ENCODE results near the gene ATP6V0A4. TPM values are rescaled to one million over a fixed set of nuclear protein-coding genes. Genes with fewer than 3 reads are reported as not detected.
"Not testable (repeated sequence)": the region's sequence is repeated elsewhere in the genome, so short reads cannot be mapped to it uniquely, and the experiment has no call there.

Gene ATP6V0A4
- total RNA-seq, 1 donor from 2014 or later, result not detected

DNA sequence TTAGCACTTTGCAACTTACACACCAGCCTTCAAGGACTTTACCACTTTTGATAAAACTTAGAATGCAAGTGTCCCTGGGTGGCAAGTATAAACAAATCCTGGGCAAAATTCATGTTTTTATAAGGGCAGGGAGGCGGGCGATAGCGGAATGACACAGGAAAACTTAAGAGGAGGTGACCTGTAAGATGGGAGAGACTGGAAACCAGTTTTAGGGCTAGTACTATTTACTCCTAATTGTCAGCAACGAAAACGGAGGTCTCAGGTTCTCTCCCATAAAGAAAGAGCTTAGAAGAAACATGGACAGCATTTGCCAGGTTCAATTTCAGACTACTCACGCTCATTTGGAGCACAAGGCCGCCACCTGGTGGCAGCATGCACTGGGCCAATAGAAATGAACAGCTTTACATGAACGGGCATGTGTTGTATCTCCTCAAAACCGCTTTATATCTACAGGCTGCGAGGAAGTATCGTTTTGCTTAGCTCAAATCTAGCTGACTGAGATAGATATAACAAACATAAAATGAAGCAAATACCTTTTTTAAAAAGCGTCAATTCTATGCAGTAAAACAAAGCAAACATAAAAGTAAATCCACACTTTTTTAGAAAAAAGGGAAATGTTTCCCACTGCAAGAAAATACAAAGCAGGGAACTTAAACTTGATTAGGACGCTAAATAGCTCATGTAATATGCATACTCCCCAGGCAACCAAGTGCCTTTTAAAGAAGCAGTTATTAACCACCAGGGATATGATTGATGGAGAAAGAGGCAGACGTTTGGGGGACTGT is 59.3 kb downstream of the ATP6V0A4 start:
- no peak overlapping the region for H3K9ac ChIP-seq (ENCODE audit: low read depth in 1 of 3, low read length in 3 of 3)

GRCh38 chr7:138738114-138738513 is 59.9 kb downstream of the ATP6V0A4 start:
- Histone ChIP-seq H3K4me3 (ENCODE audit: low read length in 3 of 3) (no peak overlapping the region), H3K36me3 (ENCODE audit: control insufficient read depth in 3 of 3, insufficient read depth in 3 of 3, low read length in 3 of 3) (no peaks in the 10 kb centered on the region), H3K27ac (ENCODE audit: low read depth, low read length) (no peak overlapping the region), H3K4me1 (ENCODE audit: control insufficient read depth in 3 of 3, insufficient read depth in 3 of 3, low read length in 3 of 3) (no peaks in the 10 kb centered on the region), H3K9me3 (ENCODE audit: control insufficient read depth in 3 of 3, low read length in 3 of 3) (no peaks in the 10 kb centered on the region), H3K9ac (ENCODE audit: low read depth in 1 of 3, low read length in 3 of 3) (no peak overlapping the region), H3K27me3 (ENCODE audit: control insufficient read depth in 3 of 3, insufficient read depth in 3 of 3, low read length in 3 of 3) (no peaks in the 10 kb centered on the region)

More for the DNA sequence above, 59.3 kb downstream of the ATP6V0A4 start:
- Histone ChIP-seq H3K4me1 (ENCODE audit: control insufficient read depth in 3 of 3, insufficient read depth in 3 of 3, low read length in 3 of 3) (no peaks in the 10 kb centered on the region), H3K27me3 (ENCODE audit: control insufficient read depth in 3 of 3, insufficient read depth in 3 of 3, low read length in 3 of 3) (no peaks in the 10 kb centered on the region), H3K9me3 (ENCODE audit: control insufficient read depth in 3 of 3, low read length in 3 of 3) (no peaks in the 10 kb centered on the region), H3K36me3 (ENCODE audit: control insufficient read depth in 3 of 3, insufficient read depth in 3 of 3, low read length in 3 of 3) (no peaks in the 10 kb centered on the region), H3K27ac (ENCODE audit: low read depth, low read length) (no peak overlapping the region), H3K4me3 (ENCODE audit: low read length in 3 of 3) (no peak overlapping the region)

DNA sequence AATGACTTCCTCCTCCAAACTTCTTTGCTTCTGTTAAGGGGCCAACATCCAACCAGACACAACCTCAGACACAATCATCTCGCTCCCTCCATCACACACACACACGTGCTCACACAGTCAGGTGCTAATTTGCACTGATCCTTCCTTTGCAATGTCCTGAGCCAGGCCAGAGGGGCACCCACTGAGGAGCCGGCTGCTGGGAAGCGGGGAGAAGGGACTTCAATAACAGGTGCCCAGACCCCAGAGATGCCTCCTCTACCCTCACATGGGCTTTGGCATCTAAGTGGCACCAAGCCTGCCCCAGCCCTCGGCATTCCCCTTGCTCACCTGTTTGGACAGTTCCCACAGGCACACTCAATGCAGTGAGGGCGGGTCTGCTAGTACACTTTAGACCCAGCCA is 62.6 kb downstream of the ATP6V0A4 start:
- Histone ChIP-seq H3K36me3 (ENCODE audit: control insufficient read depth in 3 of 3, insufficient read depth in 3 of 3, low read length in 3 of 3) (no peaks in the 10 kb centered on the region), H3K27me3 (ENCODE audit: control insufficient read depth in 3 of 3, insufficient read depth in 3 of 3, low read length in 3 of 3) (no peaks in the 10 kb centered on the region), H3K4me3 (ENCODE audit: low read length in 3 of 3) (no peak overlapping the region), H3K9ac (ENCODE audit: low read depth in 1 of 3, low read length in 3 of 3) (no peak overlapping the region), H3K9me3 (ENCODE audit: control insufficient read depth in 3 of 3, low read length in 3 of 3) (no peaks in the 10 kb centered on the region), H3K27ac (ENCODE audit: low read depth, low read length) (no peak overlapping the region), H3K4me1 (ENCODE audit: control insufficient read depth in 3 of 3, insufficient read depth in 3 of 3, low read length in 3 of 3) (no peaks in the 10 kb centered on the region)

- H3K4me1 ChIP-seq (ENCODE audit: control insufficient read depth in 3 of 3, insufficient read depth in 3 of 3, low read length in 3 of 3); H3K27me3 ChIP-seq (ENCODE audit: control insufficient read depth in 3 of 3, insufficient read depth in 3 of 3, low read length in 3 of 3); H3K4me3 ChIP-seq (ENCODE audit: low read length in 3 of 3); H3K9me3 ChIP-seq (ENCODE audit: control insufficient read depth in 3 of 3, low read length in 3 of 3); H3K9ac ChIP-seq (ENCODE audit: low read depth in 1 of 3, low read length in 3 of 3); H3K27ac ChIP-seq (ENCODE audit: low read depth, low read length); H3K36me3 ChIP-seq (ENCODE audit: control insufficient read depth in 3 of 3, insufficient read depth in 3 of 3, low read length in 3 of 3): not testable (repeated sequence)
Observed at GRCh38 chr7:138731733-138732132, 66.3 kb downstream of the ATP6V0A4 start.

DNA sequence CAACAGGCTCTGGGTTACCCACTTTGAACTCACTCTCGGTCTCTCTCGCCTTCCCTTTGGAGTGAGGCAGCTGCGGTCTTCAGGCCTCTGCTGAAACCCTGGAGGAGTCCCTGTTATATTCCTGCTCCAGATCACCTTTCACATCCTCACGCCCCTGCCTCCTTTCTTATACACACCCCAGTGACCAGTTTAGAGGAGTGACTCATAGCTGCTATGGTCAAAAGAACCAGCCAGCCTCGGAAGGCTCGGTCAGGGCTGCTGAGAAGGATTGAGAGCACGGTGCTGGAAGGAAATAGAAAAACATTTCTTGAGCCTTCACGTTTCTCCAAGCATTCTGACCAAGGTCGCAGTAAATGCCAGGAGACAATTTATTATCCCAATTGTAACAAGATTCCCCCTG is 68.6 kb downstream of the ATP6V0A4 start:
- H3K4me3 ChIP-seq (ENCODE audit: low read length in 3 of 3), result no peak overlapping the region
- H3K27me3 ChIP-seq (ENCODE audit: control insufficient read depth in 3 of 3, insufficient read depth in 3 of 3, low read length in 3 of 3), result no peaks in the 10 kb centered on the region
- H3K36me3 ChIP-seq (ENCODE audit: control insufficient read depth in 3 of 3, insufficient read depth in 3 of 3, low read length in 3 of 3), result no peaks in the 10 kb centered on the region
- H3K4me1 ChIP-seq (ENCODE audit: control insufficient read depth in 3 of 3, insufficient read depth in 3 of 3, low read length in 3 of 3), result no peaks in the 10 kb centered on the region
- H3K9ac ChIP-seq (ENCODE audit: low read depth in 1 of 3, low read length in 3 of 3), result no peak overlapping the region
- no peak overlapping the region for H3K27ac ChIP-seq (ENCODE audit: low read depth, low read length)
- no peaks in the 10 kb centered on the region for H3K9me3 ChIP-seq (ENCODE audit: control insufficient read depth in 3 of 3, low read length in 3 of 3)

DNA sequence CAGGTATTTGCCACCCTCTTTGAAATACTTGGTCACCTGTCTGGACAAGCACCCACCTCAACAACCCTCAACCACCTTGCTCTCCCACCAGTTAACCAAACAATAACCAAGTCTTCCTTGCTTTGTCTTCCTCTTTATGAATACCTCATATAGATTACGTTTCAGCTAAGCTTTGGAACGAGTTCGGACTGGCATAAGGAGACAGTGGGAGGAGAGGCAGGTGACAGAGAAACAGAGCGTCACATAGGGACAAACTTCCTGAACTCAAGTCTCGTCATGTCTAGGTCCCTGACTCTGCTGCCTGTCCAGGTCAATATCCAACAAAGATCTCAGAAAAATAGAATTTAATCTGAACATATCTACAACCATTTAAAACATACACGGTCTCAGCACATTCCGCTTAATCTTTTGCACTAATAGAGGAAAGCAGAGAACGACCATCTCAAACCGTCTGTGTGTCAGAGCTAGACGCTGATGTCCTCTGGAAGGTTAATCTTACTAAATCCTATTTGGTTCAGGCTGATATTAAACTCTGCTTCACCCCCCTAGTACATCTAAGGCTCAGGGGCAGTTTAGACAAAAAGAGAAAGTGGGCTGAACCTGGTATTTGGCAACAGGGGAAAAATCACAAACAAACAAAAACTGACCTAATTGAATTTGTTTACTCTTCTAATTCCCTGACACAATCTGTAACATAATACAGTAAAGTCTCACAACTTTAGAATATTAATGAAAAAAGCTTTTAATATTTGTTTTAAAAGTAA is 70.5 kb downstream of the ATP6V0A4 start:
- Histone ChIP-seq H3K4me1 (ENCODE audit: control insufficient read depth in 3 of 3, insufficient read depth in 3 of 3, low read length in 3 of 3) (no peaks in the 10 kb centered on the region), H3K36me3 (ENCODE audit: control insufficient read depth in 3 of 3, insufficient read depth in 3 of 3, low read length in 3 of 3) (no peaks in the 10 kb centered on the region), H3K4me3 (ENCODE audit: low read length in 3 of 3) (no peak overlapping the region), H3K27ac (ENCODE audit: low read depth, low read length) (no peak overlapping the region), H3K27me3 (ENCODE audit: control insufficient read depth in 3 of 3, insufficient read depth in 3 of 3, low read length in 3 of 3) (no peaks in the 10 kb centered on the region), H3K9me3 (ENCODE audit: control insufficient read depth in 3 of 3, low read length in 3 of 3) (no peaks in the 10 kb centered on the region), H3K9ac (ENCODE audit: low read depth in 1 of 3, low read length in 3 of 3) (no peak overlapping the region)

DNA sequence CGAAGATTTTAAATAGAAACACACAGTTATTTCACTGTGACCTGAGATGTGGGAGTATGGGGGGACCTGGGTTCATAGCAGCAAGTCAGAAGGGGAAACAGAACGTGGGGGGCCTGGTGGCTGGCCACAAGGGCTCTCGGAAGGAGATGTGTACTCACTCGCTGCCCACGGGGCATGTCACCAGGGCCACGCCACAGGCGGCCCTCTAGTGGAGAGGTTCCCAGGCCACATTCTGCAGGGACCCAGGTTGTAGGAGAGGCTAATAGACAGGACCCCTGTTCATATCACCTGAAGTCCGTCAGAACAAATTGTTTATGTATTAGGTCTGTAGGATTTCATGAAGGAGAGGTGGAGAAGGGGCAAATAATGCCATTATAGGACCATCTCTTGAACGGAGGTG is 71.7 kb downstream of the ATP6V0A4 start:
- H3K4me1 ChIP-seq (ENCODE audit: control insufficient read depth in 3 of 3, insufficient read depth in 3 of 3, low read length in 3 of 3), result no peaks in the 10 kb centered on the region
- no peaks in the 10 kb centered on the region for H3K27me3 ChIP-seq (ENCODE audit: control insufficient read depth in 3 of 3, insufficient read depth in 3 of 3, low read length in 3 of 3)
- no peak overlapping the region for H3K4me3 ChIP-seq (ENCODE audit: low read length in 3 of 3)
- no peak overlapping the region for H3K27ac ChIP-seq (ENCODE audit: low read depth, low read length)
- no peak overlapping the region for H3K9ac ChIP-seq (ENCODE audit: low read depth in 1 of 3, low read length in 3 of 3)
- H3K36me3 ChIP-seq (ENCODE audit: control insufficient read depth in 3 of 3, insufficient read depth in 3 of 3, low read length in 3 of 3), result no peaks in the 10 kb centered on the region
- no peaks in the 10 kb centered on the region for H3K9me3 ChIP-seq (ENCODE audit: control insufficient read depth in 3 of 3, low read length in 3 of 3)

- no peak overlapping the region for H3K4me3 ChIP-seq (ENCODE audit: low read length in 3 of 3)
- no peaks in the 10 kb centered on the region for H3K4me1 ChIP-seq (ENCODE audit: control insufficient read depth in 3 of 3, insufficient read depth in 3 of 3, low read length in 3 of 3)
- H3K9me3 ChIP-seq (ENCODE audit: control insufficient read depth in 3 of 3, low read length in 3 of 3), result no peaks in the 10 kb centered on the region
- no peak overlapping the region for H3K9ac ChIP-seq (ENCODE audit: low read depth in 1 of 3, low read length in 3 of 3)
- H3K27ac ChIP-seq (ENCODE audit: low read depth, low read length), result no peak overlapping the region
- no peaks in the 10 kb centered on the region for H3K27me3 ChIP-seq (ENCODE audit: control insufficient read depth in 3 of 3, insufficient read depth in 3 of 3, low read length in 3 of 3)
- no peaks in the 10 kb centered on the region for H3K36me3 ChIP-seq (ENCODE audit: control insufficient read depth in 3 of 3, insufficient read depth in 3 of 3, low read length in 3 of 3)
Observed at GRCh38 chr7:138720286-138720685, 77.7 kb downstream of the ATP6V0A4 start.

DNA sequence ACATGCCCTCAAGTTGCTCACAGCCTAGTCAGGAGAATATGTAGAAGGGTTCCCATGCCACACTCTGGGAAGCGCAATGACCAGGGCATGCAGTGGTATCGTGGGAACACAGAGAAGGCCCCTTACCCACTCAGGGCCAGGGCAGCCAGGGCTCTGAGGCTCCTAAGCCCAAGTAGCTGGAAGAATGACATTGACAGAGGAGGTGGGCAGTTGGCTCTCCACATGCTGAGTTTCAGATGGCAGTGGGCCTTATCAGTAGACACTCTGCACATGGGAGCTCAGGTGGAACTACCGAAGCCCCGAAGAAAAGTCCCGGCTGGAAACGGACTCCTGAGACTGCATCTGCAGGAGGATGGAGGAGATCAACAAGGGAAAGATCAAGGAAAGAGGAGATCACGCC is 81.1 kb downstream of the ATP6V0A4 start:
- Histone ChIP-seq H3K27ac (ENCODE audit: low read depth, low read length) (no peak overlapping the region), H3K9me3 (ENCODE audit: control insufficient read depth in 3 of 3, low read length in 3 of 3) (no peaks in the 10 kb centered on the region), H3K9ac (ENCODE audit: low read depth in 1 of 3, low read length in 3 of 3) (no peak overlapping the region), H3K4me3 (ENCODE audit: low read length in 3 of 3) (no peak overlapping the region), H3K36me3 (ENCODE audit: control insufficient read depth in 3 of 3, insufficient read depth in 3 of 3, low read length in 3 of 3) (no peaks in the 10 kb centered on the region), H3K27me3 (ENCODE audit: control insufficient read depth in 3 of 3, insufficient read depth in 3 of 3, low read length in 3 of 3) (peaks cover 0 to 3% (median 0%) of the 10 kb centered on the region in 3 donors), H3K4me1 (ENCODE audit: control insufficient read depth in 3 of 3, insufficient read depth in 3 of 3, low read length in 3 of 3) (no peaks in the 10 kb centered on the region)

DNA sequence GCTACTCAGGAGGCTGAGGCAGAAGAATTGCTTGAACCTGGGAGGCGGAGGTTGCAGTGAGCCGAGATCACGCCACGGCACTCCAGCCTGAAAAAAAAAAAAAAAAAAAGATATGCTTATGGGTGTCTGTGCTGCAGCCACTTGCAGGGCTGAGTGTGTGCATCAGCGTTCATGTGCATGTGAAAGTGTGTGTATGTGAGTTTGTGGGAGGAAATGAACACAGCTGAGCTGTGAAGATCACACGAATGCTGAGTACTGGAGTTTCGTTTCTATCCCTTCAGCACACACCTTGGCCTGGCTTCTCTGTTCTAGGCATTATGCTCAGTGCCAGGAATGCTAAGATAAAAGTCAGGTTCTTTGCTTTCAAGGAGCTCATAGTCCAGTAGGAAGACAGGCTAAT is 84.8 kb downstream of the ATP6V0A4 start:
- Histone ChIP-seq H3K36me3 (ENCODE audit: control insufficient read depth in 3 of 3, insufficient read depth in 3 of 3, low read length in 3 of 3) (no peaks in the 10 kb centered on the region), H3K27ac (ENCODE audit: low read depth, low read length) (no peak overlapping the region), H3K4me1 (ENCODE audit: control insufficient read depth in 3 of 3, insufficient read depth in 3 of 3, low read length in 3 of 3) (no peaks in the 10 kb centered on the region), H3K27me3 (ENCODE audit: control insufficient read depth in 3 of 3, insufficient read depth in 3 of 3, low read length in 3 of 3) (peaks cover 0 to 3% (median 0%) of the 10 kb centered on the region in 3 donors), H3K4me3 (ENCODE audit: low read length in 3 of 3) (no peak overlapping the region), H3K9ac (ENCODE audit: low read depth in 1 of 3, low read length in 3 of 3) (no peak overlapping the region), H3K9me3 (ENCODE audit: control insufficient read depth in 3 of 3, low read length in 3 of 3) (no peaks in the 10 kb centered on the region)
